Measurements from ENCODE around the gene IL17REL.

The IL17REL gene

DNA sequence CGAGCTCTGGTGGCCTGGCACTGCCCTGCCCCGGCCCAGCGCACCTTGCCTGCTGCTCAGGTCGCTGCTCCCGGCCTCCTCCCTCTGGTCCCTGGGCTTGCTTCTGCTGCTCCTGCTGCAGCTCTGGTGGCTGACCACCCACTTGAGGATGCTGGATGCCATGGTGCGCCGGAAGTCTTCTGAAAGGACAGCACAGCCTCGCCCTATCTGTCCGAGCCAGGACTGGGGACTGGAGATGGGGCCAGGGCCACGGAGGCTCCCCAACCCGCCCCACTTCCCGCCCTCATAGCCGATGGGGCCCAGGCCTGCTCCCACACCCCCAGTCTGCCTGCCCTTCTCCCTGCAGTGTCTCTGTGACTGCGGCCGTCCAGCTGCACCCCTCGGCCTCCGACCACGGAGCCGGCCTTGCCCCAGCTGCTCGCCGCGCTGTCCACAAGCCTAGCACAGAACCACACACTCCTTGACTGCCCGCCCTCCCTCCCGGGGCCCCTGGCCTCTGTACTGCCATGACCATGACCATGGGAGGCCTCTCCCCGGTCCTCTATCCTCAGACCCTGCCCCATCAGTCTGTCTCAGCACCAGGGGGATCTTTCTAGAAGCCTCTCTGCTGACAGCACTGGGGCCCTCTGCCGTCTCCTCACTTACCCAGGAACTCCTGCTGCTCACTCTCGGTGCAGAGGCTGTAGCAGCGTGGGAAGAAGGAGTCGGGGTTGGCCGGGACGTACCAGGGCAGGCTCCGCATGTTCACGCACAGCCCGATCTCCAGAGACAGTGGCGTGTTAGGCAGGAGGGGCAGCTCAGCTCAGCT, 32.9 kb upstream of the IL17REL start:
- DNase-seq, result no peak

DNA sequence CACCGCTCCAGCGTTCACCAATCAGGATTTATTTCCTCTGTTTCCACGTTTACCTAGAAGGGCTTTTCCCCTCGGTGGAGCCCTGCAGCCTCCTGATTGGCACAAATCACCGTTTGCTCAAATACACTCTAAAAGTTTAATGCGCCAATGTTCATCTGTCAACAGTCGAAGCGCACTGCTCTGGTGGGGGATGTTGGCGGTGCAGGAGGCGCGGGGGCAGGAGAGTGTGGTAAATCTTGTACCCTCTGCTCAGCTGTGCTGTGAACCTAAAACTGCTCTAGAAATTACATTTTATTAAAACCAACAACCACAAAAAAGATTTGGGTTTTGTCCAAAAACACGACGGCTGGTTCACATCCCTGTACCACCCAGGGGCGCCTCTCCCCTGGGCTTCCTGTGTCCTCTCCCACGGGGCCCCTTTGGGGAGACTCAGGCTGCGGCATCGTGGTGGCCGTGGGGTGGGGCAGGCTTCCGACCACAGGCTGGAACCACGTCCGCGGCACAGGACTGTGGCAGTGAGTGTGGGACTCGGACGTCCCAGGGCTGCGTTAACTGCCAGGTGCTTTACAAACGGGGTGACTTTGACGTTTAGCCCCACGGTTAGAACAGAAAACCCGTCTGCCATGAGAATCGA, 32.0 kb upstream of the IL17REL start:
- DNase-seq, result no peak

DNA sequence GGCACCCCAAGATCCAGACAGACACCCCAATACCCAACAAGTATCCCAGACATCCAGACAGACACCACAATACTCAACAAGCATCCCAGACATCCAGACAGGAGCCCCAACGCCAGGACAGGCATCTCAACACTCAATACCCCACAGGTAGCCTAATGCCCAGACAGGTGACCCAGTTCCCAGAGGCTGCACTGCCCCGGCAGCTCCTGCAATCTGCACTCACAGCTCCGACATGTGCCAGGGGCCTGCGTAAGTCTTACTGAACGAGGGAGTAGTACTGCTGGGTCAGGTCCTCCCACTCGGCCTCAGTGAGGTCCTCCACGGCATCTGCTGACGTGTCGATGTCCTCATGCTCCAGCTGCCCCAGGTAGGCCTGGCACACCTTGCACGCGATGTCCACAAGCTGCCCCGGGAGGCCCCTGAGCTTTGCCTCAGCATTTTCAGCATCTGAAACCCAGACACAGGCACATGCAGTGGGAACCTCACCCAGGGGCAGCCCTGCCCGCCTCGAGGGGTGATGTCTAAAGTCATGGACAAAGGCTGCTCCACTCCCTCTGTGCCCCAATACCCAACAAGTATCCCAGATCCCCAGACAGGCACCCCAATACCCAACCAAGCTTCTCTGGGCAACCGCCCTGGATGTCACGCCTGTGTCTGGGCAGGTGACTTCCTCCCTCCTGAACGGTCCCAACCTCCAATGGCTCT, 28.9 kb upstream of the IL17REL start:
- DNase-seq, result no peak

DNA sequence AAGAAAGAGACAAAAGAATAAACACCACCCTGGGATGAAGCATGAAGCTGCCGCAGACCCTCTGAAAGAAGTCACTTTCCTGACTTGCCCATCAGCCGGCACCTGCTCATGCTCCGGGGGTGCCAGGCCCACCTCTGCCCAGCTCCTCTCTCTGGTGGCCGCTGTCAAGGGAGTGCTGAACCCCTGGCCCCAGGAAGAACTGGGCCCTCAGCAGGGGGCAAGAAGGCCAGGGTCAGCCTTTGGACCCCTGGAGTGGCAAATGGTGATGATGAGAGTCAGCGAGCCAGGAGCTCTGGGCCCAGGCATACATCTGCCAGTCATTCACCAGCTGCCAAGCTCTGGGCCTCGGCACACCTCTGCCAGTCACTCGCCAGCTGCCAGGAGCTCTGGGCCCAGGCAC, 28.2 kb upstream of the IL17REL start:
- no peak for DNase-seq

DNA sequence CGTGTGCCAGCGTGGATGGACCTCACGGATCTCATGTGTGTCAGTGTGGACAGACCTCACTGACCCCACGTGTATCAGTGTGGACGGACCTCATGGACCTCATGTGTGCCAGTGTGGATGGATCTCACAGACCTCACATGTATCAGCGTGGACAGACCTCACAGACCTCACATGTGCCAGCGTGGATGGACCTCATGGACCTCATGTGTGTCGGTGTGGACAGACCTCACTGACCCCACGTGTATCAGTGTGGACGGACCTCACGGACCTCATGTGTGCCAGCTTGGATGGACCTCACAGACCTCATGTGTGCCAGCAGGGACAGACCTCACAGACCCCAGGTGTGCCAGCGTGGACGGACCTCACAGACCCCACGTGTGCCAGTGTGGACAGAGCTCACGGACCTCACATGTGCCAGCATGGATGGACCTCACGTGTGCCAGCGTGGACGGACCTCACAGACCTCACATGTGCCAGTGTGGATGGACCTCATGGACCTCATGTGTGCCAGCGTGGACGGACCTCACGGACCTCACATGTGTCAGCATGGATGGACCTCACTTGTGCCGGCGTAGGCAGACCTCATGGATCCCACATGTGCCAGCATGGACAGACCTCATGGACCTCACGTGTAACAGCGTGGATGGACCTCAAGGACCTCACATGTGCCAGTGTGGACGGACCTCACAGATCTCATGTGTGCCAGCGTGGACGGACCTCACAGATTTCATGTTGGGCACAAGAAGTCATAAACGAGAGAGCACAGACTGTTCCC, 27.3 kb upstream of the IL17REL start:
- no peak for DNase-seq

DNA sequence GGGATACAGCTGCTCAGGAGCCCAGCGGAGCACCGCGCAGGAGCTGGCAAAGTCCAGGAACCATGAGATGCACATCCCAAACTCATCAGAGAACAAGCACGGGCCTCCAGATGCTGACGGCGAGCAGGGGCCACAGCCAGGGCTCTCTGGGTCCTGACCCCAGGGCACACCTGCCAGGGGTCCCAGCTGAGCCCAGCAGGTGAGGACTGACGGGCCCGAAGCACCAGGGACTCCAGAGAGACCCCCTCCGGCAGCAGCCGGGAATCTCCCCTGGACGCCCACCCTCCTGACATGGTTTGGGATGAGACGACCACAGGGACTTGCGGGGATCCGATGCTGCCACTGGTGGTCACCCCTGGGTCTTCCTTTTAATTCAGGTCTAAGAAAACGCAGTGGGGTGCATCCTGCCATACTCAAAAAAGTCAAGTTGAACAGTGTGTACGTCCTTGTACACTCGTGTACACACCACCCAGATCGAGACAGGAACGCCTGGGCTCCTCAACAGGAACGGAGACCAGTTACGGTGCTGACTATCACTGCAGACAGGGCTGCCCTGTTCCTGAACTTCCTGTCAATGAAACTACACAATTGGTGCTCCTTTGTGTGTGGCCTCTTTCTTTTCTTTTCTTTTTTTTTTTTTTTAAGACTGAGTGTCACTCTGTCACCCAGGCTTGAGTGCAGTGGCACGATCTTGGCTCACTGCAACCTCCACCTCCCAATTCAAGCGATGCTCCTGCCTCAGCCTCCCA, 23.6 kb upstream of the IL17REL start:
- DNase-seq, result no peak

DNA sequence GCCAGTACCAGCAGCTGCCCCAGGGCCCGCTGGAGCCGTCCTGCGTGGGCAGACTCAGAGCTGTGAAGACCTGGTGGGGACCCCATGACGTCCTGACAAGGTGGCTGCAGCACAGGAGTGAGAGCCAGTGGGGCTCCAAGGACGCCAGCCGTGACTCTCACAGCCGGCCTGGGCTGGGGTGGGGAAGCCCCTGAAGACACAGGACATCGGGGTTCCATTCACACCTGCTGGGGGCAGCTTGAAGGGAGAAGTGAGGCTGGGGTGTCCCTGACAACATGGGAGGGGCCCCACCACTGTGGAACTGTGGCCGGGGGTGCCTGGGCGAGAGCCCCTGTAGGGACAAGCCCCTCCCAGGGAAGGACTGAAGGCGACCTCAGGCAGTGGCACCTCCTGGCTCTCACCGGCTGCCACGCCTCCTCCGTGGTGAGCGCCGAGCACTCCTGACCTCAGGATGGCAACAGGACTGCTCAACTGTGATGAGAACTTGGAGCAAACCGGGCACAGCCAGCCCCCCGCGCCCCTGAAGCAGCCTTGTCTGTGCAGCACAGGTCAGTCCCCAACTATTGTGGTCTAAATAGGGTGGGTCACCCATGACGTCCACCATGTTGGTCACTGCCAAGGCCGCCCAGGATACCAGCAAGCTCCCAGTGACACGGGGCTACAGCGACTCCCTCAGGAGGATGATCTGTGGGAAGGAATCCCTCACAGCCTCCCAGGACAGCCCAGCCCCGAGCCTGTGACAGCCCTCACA, 22.7 kb upstream of the IL17REL start:
- no peak for DNase-seq

DNA sequence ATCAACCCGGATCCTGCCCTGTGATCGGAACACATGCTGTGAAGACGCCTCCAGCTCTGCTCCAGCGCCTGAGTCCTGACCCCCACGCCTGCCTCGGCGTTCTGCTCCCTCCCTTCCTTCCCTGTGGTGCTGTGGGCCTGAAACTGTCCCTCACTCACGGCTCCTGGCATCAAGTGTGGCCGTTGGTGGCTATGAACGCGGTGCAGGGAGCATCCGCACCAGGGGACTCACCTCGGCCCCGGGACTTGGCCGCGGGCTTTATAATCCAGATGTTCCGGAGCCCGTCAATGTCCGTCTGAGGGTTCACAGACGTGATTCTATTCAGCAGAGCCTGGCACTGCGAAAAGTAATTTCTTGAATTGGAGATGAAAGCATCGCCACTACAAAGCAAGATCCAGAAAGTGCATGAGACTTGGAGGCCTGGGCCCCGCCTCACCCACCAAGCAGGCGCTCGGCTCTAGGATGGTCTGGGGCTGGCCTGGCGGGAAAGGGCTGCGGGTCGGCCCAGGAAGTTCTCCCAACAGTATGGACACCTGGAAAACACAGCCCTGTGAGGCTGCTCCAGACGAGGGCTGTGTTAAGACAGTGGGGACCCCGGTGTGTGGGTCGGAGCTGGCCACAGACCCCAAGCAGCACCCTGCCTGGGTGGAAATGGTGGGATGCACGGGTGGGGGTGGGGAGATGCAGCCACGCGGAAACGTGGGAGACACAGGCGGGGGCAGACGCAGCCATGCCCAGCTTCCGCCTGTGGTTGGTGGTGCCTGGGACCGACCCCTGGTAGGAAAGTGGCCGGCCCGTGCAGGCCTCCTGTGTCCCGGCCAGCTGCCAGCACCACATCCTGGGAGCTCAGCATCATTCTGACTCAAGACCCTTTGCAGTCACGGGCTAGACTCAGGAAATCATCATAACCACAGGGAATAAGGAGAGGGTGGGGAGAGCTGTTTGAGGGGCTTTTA, 21.8 kb upstream of the IL17REL start:
- no peak for DNase-seq

DNA sequence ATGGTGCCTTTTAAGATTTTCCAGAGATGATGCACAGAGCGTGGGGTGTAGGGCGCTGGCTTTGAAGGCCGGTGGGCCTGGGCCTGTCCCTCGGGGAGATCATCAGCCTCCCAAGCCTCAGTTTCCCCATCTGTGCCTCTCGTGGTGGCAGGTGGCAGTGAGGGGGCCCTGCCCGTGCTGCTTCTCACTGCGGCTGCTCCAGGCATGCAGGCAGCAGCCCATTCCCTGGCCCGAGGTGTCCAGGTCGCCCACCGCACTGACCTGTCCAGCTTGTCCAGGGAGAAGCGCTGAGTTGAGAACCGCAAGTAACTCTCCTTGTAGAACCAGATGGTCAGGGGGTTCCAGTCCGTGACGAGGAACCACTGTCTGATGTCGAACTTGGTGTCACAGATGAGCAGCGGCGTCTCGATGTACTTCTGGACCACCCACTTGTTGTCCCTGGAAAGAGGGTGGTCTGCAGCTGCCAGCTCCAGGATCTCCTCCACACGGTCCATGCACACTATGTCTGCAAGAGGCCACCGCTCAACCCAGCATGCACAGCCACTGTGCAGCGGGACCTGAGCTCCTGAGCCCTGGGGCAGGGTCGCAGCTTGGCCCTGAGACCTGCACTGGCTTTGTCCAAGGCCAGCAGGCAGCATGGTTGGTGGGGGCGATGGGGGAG, 20.5 kb upstream of the IL17REL start:
- no peak for DNase-seq

DNA sequence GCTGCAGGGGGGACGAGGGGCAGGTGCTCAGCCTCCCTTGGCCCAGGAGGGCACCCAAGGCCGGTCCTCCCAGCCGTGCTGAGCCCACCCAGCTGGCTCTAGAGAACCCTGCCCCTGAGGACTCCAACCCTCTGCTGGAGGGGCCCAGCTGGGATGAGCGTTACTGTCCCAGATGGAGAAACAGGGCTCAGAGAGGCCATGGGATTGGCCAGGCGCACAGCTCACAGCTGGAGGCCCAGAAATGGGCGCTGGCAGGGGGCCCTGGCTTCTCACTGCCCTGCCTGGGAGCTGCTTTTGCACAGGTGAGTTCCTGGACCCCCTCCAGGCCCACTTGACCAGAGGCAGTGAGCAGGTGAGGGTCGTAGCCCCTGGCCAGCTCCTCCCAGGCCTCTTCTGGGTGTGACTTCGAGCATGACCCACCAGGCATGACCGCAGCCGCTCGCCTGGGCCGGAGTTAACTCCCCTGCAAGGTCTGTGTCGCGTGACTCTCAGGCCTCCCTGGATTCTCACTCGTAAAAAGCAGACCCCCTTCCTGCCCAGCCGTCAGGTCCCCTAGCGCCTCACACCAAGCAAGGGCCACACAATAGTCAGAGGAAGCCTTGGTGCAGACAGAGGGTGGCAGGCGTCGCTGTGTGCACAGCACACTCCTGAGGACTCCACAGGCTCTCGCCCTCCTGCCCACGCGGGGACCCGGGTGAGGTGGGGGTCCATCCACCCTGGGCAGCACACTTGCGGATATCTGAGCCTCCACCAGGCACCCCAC, 19.7 kb upstream of the IL17REL start:
- no peak for DNase-seq

DNA sequence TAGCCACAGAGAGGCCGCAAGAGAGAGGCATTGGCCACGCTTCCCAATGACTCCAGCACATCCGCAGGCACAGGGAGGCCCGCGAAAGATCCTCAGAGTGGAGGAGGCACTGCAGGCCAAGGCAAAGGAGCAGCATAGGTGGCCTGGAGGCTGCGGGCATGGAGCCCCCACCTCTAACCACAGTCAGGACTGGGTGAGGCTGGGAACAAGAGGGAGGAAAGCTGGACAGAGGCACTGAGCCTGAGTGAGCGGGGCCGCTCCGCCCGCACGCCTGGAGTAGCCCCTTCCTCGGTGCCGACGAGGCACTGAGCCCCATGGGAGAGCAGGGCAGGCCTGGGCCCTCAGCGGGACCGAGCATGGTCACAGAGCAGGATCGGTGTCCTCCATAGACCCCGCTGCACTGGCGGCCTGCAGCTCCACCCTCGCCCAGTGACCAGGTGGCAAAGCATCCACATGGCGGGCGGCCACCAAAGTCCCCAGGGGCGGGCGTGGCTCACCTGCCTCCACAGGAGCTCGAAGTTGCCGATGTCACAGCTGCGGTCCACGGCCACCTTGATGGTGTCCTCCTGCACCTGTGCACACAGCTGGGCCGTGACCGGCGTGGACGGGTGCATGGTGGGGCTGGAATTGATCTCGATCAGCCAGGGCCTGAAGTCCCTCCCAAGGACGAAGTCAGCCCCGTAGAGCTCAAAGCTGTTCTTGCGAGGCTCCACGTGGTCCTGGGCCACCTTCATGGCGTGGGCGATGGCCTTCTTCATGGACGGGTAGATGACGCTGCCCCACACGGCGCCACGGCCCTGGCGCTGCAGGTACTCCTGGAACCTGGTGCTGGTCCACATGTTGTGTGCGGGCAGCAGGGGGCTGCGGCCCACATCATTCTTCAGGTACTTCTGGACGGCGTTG, 18.9 kb upstream of the IL17REL start:
- DNase-seq, result no peak

DNA sequence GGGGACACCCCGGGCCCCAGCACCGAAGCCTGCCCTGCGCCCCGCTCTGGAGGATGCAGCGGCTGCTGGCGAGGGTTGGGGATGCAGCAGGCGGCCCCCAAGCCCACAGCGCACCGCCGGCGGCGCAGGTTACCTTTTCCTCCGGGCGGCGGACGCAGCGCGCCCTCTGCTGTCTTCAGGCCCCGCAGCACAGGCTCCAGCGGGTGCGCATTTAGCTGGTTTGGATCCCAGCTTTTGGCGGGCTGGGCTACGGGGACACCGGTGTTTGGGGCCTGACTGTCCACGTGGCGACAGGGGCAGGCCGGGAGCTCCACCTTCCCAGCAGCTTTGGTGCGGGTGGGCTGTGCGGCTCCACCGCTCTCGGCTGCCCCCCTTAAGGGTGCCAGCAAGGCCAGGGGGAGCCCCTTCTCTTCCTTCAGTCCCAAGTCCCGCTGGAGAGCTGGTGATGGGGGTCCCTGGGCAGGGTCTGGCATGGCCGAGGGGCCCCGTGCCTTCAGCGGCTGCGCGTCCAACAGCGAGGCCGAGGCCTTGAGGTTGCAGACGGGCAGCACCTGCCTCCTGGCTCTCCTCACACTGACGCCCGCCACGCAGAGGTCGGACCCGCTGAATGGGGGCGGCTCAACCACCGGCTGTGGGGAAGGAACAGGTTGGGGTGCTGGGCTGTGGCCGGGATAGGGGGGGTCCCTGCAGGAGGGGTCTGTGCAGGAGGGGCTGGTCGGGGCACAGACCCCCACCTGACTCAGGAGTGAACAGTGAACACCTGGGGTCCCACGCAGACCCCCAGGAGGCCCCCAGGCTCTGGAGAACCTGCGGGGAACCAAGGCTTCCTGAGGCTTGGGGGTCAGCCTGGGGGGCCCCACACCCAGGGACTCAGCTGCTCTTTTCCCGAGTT, 18.0 kb upstream of the IL17REL start:
- DNase-seq, result no peak

DNA sequence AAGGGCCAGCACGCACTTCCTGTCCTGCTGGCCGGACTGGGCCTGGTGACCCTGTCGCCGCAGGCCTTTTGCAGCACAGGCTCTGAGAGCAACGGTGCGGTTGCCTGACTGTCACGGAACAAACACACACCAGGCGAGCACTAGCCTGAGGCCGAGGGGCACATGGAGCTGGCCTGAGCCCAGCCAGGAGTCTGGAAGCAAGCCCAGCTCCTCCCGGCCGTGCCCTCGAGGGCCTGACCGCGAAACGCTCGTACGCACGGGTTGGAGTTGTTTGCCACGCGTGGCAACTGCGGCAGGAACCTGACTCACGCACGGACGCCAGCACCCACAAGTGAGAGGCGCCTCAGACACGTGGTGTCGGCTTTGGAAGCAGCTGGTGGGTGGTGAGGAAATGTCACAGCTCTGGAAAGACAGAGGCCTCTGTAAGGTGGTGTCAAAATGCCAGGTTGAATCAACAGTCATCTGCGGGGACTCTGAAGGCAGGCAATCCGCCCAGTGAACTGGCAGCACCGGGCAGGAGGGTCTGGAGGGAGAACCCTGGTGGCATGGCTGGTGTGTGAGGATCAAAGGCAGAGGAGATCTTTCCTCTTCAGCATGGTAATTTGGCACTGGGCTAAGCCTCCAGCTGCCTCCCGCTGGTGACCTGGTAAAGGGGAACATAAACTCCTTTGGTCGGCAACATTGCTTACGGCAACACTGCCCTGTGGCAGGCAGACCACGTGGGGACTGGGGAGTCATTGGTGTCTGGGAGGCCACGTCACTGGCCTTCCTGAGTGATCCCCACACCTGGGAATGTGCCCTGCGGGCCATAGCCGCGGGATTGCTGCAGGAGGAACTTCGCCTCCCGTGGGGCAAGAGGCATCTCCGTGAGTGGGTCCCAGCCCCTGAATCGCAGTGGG, 15.3 kb upstream of the IL17REL start:
- DNase-seq, result no peak

DNA sequence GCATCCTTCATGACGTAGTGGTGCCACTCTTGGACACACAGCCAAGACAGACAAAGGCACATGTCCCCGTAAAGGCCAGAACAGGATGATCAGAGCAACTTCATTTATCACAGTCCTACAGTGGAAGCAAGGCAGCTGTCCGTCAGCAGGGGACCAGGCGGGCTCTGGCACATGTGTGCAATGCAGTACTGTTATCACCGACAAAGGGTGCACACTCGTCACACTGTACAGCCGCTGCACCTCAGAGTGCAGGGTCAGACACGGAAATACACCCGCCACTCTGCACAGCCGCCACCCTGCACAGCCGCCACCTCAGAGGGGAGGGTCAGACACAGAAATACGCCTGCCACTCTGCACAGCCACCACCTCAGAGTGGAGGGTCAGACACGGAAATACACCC, 13.4 kb upstream of the IL17REL start:
- no peak for DNase-seq

DNA sequence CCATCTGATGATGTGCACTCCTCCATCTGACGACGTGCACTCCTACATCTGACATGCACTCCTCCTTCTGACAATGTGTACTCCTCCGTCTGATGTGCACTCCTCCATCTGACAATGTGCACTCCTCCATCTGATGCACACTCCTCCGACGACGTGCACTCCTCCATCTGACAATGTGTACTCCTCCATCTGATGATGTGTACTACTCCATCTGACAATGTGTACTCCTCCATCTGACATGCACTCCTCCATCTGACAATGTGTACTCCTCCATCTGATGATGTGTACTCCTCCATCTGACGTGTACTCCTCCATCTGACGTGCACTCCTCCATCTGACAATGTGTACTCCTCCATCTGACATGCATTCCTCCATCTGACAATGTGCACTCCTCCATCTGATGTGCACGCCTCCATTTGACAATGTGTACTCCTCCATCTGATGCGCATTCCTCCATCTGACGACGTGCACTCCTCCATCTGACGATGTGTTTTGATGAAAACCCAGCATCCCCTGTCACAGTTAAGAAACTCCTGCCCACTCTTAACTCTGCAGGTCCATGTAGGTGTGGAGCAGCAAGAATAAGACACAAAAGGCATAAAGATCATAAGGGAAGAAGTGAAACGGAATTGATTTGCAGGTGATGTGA, 9.7 kb upstream of the IL17REL start:
- DNase-seq, result no peak
